Activated naive CD4-positive, alpha-beta T cell treated with anti-CD3 and anti-CD28 coated beads, Interleukin-2, amount 50 U/mL, for 24 hours (primary cell): Measurements from ENCODE around the gene ERICH6.

Source experiments
- H3K27ac Mint-ChIP-seq: one replicate; pipeline ENCODE4 v1.8.0; 2021; ENCODE audit warnings: mild to moderate bottlenecking, mixed read lengths
- H3K27me3 Mint-ChIP-seq: one replicate; pipeline ENCODE4 v1.8.0; 2021; ENCODE audit warnings: mixed read lengths
- H3K36me3 Mint-ChIP-seq: one replicate; pipeline ENCODE4 v1.8.0; 2021; ENCODE audit warnings: mixed read lengths
- H3K4me1 Mint-ChIP-seq: one replicate; pipeline ENCODE4 v1.8.0; 2021; ENCODE audit warnings: mixed read lengths
- H3K4me3 Mint-ChIP-seq: one replicate; pipeline ENCODE4 v1.8.0; 2021; ENCODE audit warnings: mild to moderate bottlenecking, mixed read lengths
- H3K9me3 Mint-ChIP-seq: one replicate; pipeline ENCODE4 v1.8.0; 2021; ENCODE audit warnings: mixed read lengths

Gene ERICH6

GRCh38 chr3:150739877-150740645 lies 36.3 kb upstream of the ERICH6 start:
- Mint-ChIP-seq H3K4me3 (peak overlapping the region; percentile 87), H3K36me3 (peaks cover 32% of the 10 kb centered on the region), H3K4me1 (peaks cover 91% of the 10 kb centered on the region), H3K9me3 (no peaks in the 10 kb centered on the region), H3K27me3 (no peaks in the 10 kb centered on the region), H3K27ac (peak overlapping the region; percentile 98)

- Mint-ChIP-seq H3K27me3 (no peaks in the 10 kb centered on the region), H3K36me3 (peaks cover 31% of the 10 kb centered on the region), H3K27ac (peak overlapping the region; percentile 98), H3K4me1 (peaks cover 83% of the 10 kb centered on the region), H3K4me3 (peak overlapping the region; percentile 87), H3K9me3 (no peaks in the 10 kb centered on the region)
Measured at GRCh38 chr3:150739200-150739863, 35.6 kb upstream of the ERICH6 start.

- Mint-ChIP-seq H3K4me3 (peak overlapping the region; percentile 77), H3K4me1 (peaks cover 77% of the 10 kb centered on the region), H3K36me3 (peaks cover 29% of the 10 kb centered on the region), H3K27ac (peak overlapping the region; percentile 98), H3K27me3 (no peaks in the 10 kb centered on the region), H3K9me3 (no peaks in the 10 kb centered on the region)
Measured at GRCh38 chr3:150738688-150739087, 35.0 kb upstream of the ERICH6 start.

- Mint-ChIP-seq H3K4me3 (peak overlapping the region; percentile 77), H3K27me3 (no peaks in the 10 kb centered on the region), H3K36me3 (peaks cover 29% of the 10 kb centered on the region), H3K27ac (peak overlapping the region; percentile 98), H3K9me3 (no peaks in the 10 kb centered on the region), H3K4me1 (peaks cover 71% of the 10 kb centered on the region)
Measured at GRCh38 chr3:150737874-150738679, 34.4 kb upstream of the ERICH6 start.

GRCh38 chr3:150736903-150737832 lies 33.4 kb upstream of the ERICH6 start:
- Mint-ChIP-seq H3K4me1 (peaks cover 62% of the 10 kb centered on the region), H3K36me3 (peaks cover 22% of the 10 kb centered on the region), H3K27ac (peak overlapping the region; percentile 98)

GRCh38 chr3:150736316-150736719 lies 32.6 kb upstream of the ERICH6 start:
- no peak overlapping the region for H3K4me3 Mint-ChIP-seq
- H3K27ac Mint-ChIP-seq: peak overlapping the region; percentile 24
- peaks cover 20% of the 10 kb centered on the region for H3K36me3 Mint-ChIP-seq
- peaks cover 54% of the 10 kb centered on the region for H3K4me1 Mint-ChIP-seq
- H3K27me3 Mint-ChIP-seq: no peaks in the 10 kb centered on the region
- H3K9me3 Mint-ChIP-seq: no peaks in the 10 kb centered on the region

More at GRCh38 chr3:150736903-150737832, 33.4 kb upstream of the ERICH6 start:
- Mint-ChIP-seq H3K9me3 (no peaks in the 10 kb centered on the region), H3K4me3 (peak overlapping the region; percentile 77), H3K27me3 (no peaks in the 10 kb centered on the region)

- no peaks in the 10 kb centered on the region for H3K9me3 Mint-ChIP-seq
- H3K27me3 Mint-ChIP-seq: no peaks in the 10 kb centered on the region
- peaks cover 40% of the 10 kb centered on the region for H3K4me1 Mint-ChIP-seq
- no peak overlapping the region for H3K4me3 Mint-ChIP-seq
- H3K27ac Mint-ChIP-seq: no peak overlapping the region
- peaks cover 15% of the 10 kb centered on the region for H3K36me3 Mint-ChIP-seq
Measured at GRCh38 chr3:150734795-150735119, 31.0 kb upstream of the ERICH6 start.

- Mint-ChIP-seq H3K4me1 (peaks cover 34% of the 10 kb centered on the region), H3K27ac (peak overlapping the region; percentile 10), H3K36me3 (peaks cover 15% of the 10 kb centered on the region), H3K9me3 (no peaks in the 10 kb centered on the region), H3K4me3 (no peak overlapping the region), H3K27me3 (no peaks in the 10 kb centered on the region)
Measured at GRCh38 chr3:150733936-150734794, 30.4 kb upstream of the ERICH6 start.

GRCh38 chr3:150733373-150733935 lies 29.7 kb upstream of the ERICH6 start:
- H3K36me3 Mint-ChIP-seq: peaks cover 13% of the 10 kb centered on the region
- peaks cover 27% of the 10 kb centered on the region for H3K4me1 Mint-ChIP-seq
- H3K27ac Mint-ChIP-seq: no peak overlapping the region
- no peak overlapping the region for H3K4me3 Mint-ChIP-seq
- H3K27me3 Mint-ChIP-seq: no peaks in the 10 kb centered on the region
- no peaks in the 10 kb centered on the region for H3K9me3 Mint-ChIP-seq

- H3K36me3 Mint-ChIP-seq: no peaks in the 10 kb centered on the region
- no peaks in the 10 kb centered on the region for H3K9me3 Mint-ChIP-seq
- no peaks in the 10 kb centered on the region for H3K27me3 Mint-ChIP-seq
- H3K4me3 Mint-ChIP-seq: no peak overlapping the region
- H3K4me1 Mint-ChIP-seq: no peaks in the 10 kb centered on the region
- no peak overlapping the region for H3K27ac Mint-ChIP-seq
Measured at GRCh38 chr3:150729682-150730360, 26.1 kb upstream of the ERICH6 start.

- H3K27ac Mint-ChIP-seq: no peak overlapping the region
Measured at GRCh38 chr3:150727653-150728502, 24.2 kb upstream of the ERICH6 start.

GRCh38 chr3:150725548-150725947 lies 21.8 kb upstream of the ERICH6 start:
- Mint-ChIP-seq H3K36me3 (no peaks in the 10 kb centered on the region), H3K27me3 (no peaks in the 10 kb centered on the region), H3K27ac (no peak overlapping the region), H3K4me3 (no peak overlapping the region), H3K9me3 (no peaks in the 10 kb centered on the region), H3K4me1 (peaks cover 21% of the 10 kb centered on the region)

More at GRCh38 chr3:150727653-150728502, 24.2 kb upstream of the ERICH6 start:
- H3K9me3 Mint-ChIP-seq: no peaks in the 10 kb centered on the region
- H3K4me1 Mint-ChIP-seq: peaks cover 10% of the 10 kb centered on the region
- no peaks in the 10 kb centered on the region for H3K36me3 Mint-ChIP-seq
- H3K27me3 Mint-ChIP-seq: no peaks in the 10 kb centered on the region
- H3K4me3 Mint-ChIP-seq: no peak overlapping the region

GRCh38 chr3:150723946-150724345 lies 20.2 kb upstream of the ERICH6 start:
- Mint-ChIP-seq H3K4me1 (peaks cover 21% of the 10 kb centered on the region), H3K9me3 (no peaks in the 10 kb centered on the region), H3K36me3 (no peaks in the 10 kb centered on the region)

More at GRCh38 chr3:150723946-150724345, 20.2 kb upstream of the ERICH6 start:
- Mint-ChIP-seq H3K27me3 (no peaks in the 10 kb centered on the region), H3K4me3 (no peak overlapping the region), H3K27ac (no peak overlapping the region)
